Fibroblast of mammary gland (primary cell): ENCODE results near the gene CRHR1.

ENCODE experiments used
- DNase-seq: peaks from one replicate; pipeline ENCODE4 v3.0.0-alpha.2; 2010; ENCODE audit warnings: low read depth
- H3K4me3 ChIP-seq: 2 replicates; pipeline ENCODE4 v1.5.1; 2011; ENCODE audit warnings: low read depth, mild to moderate bottlenecking, low read length, moderate library complexity; ENCODE audit not compliant: control insufficient read depth
- CTCF ChIP-seq: conservative IDR thresholded peaks from 2 replicates; pipeline ENCODE4 v1.5.1; 2011; ENCODE audit warnings: low read depth, low read length, inconsistent platforms; ENCODE audit not compliant: control insufficient read depth, insufficient read depth

CRHR1 gene

GRCh38 chr17:45838751-45839295 is 54.7 kb downstream of the CRHR1 start:
- H3K4me3 ChIP-seq: no peak overlapping the region
- TF ChIP-seq CTCF: no peak
- no peak for DNase-seq

- no peak for TF ChIP-seq CTCF
- no peak overlapping the region for H3K4me3 ChIP-seq
- no peak for DNase-seq
These were observed 55.3 kb downstream of the CRHR1 start for GRCh38 chr17:45839442-45839841.

- no peak for DNase-seq
- no peak overlapping the region for H3K4me3 ChIP-seq
- no peak for TF ChIP-seq CTCF
These were observed 57.1 kb downstream of the CRHR1 start for GRCh38 chr17:45841186-45841585.

- DNase-seq: no peak
- no peak for TF ChIP-seq CTCF
These were observed 57.9 kb downstream of the CRHR1 start for GRCh38 chr17:45841883-45842525.

GRCh38 chr17:45843722-45844121 is 59.6 kb downstream of the CRHR1 start:
- DNase-seq: no peak
- H3K4me3 ChIP-seq: no peak overlapping the region
- no peak for TF ChIP-seq CTCF

More at GRCh38 chr17:45841883-45842525, 57.9 kb downstream of the CRHR1 start:
- no peak overlapping the region for H3K4me3 ChIP-seq

- no peak for TF ChIP-seq CTCF
- no peak within 1 kb of the TSS for H3K4me3 ChIP-seq
- no peak for DNase-seq
These were observed 60.7 kb downstream of the CRHR1 start, which contains the start of gene SPPL2C for GRCh38 chr17:45844695-45845375. TSS of gene SPPL2C (plus strand) at chr17:45844881. CDS start at chr17:45844907, 26 bp downstream.
